Measurements from ENCODE around the gene SUDS3. TPM values are rescaled to one million over a fixed set of nuclear protein-coding genes. Genes with fewer than 3 reads are reported as not detected.

SUDS3 gene
- total and polyA plus RNA-seq, 2 donors (not counting 1 experiment from before 2014, with no cell fraction given): 12.1 to 53.9 TPM

- H2AFZ ChIP-seq (ENCODE audit: insufficient read depth, low read depth, low read length, poor library complexity, severe bottlenecking): peak within 1 kb of the TSS; percentile 93
- peak within 1 kb of the TSS; percentile 87 for H3K4me2 ChIP-seq (replicated peaks; ENCODE audit: low read depth, low read length, poor library complexity, severe bottlenecking)
- H3K9me3 Mint-ChIP-seq (ENCODE audit: insufficient read depth): no peaks in the 10 kb centered on the region
- ChIA-PET CTCF (interaction anchor here (0.6 to 7.8 kb wide), 7 partner anchors 13 to 251 kb away, joined by 3 to 221 read pairs (median 4); no protein-coding TSS in a partner anchor), POLR2A (interaction anchor here (0.5 to 1.6 kb wide), 14 partner anchors 15 to 387 kb away, joined by 3 to 14 read pairs (median 4); partner anchors contain the start of gene PEBP1)
- peak within 1 kb of the TSS; percentile 81 for H3K27ac Mint-ChIP-seq
- intact Hi-C loops (cut with micrococcal nuclease): loop anchor here (1.0 to 5.0 kb wide), 2 partner anchors 14 to 71 kb away; no protein-coding TSS in a partner anchor
- H3K27me3 ChIP-seq (replicated peaks in 1 of 4; ENCODE audit: control extremely low read depth in 1 of 4, control insufficient read depth in 3 of 4, insufficient read depth in 4 of 4, low read length in 3 of 4): no peaks in the 10 kb centered on the region
- peaks cover 75% of the 10 kb centered on the region for H3K79me2 ChIP-seq (ENCODE audit: control insufficient read depth, insufficient read depth, low read length)
- H3K27ac ChIP-seq (ENCODE audit: low read length in 2 of 2): peak within 1 kb of the TSS; percentile 77 to 79
- ATAC-seq (ENCODE audit: low read depth): peak; percentile 87
- no peak for TF ChIP-seq EZH2 (IDR thresholded peaks at IDR 0.05; ENCODE audit: borderline replicate concordance, insufficient read depth, low read depth, low read length, poor library complexity, severe bottlenecking)
- no peak for TF ChIP-seq CTCF (IDR thresholded peaks at IDR 0.05)
- peaks cover 48% of the 10 kb centered on the region for H3K4me1 Mint-ChIP-seq
- H3K36me3 ChIP-seq (replicated peaks in 1 of 2; ENCODE audit: control extremely low read depth in 1 of 2, control insufficient read depth in 1 of 2, extremely low read depth in 1 of 2, insufficient read depth in 2 of 2, low read length in 1 of 2): no peaks in the 10 kb centered on the region
- H3K4me3 Mint-ChIP-seq: peak within 1 kb of the TSS; percentile 84
- no peaks in the 10 kb centered on the region for H3K27me3 Mint-ChIP-seq
- no peaks in the 10 kb centered on the region for H3K9me3 ChIP-seq (ENCODE audit: control extremely low read depth in 1 of 3, control insufficient read depth in 2 of 3, insufficient read depth in 1 of 3, low read length in 2 of 3)
- under 1% methylated on average over 68 of the region's 75 CpGs for WGBS (ENCODE audit: insufficient coverage)
- H4K20me1 ChIP-seq (ENCODE audit: control insufficient read depth, insufficient read depth, low read length, poor library complexity, severe bottlenecking): peaks cover 26% of the 10 kb centered on the region
- H3K9ac ChIP-seq (ENCODE audit: low read length): peak within 1 kb of the TSS; percentile 91
- DNase-seq: peak; percentile 97
- H3K4me3 ChIP-seq (ENCODE audit: control extremely low read depth in 1 of 5, extremely low read depth in 1 of 5, insufficient read depth in 1 of 5, low read depth in 2 of 5, low read length in 4 of 5): peak within 1 kb of the TSS; percentile 89 to 96 (median 90)
- peaks cover 32 to 40% of the 10 kb centered on the region in 2 donors for H3K4me1 ChIP-seq (ENCODE audit: control insufficient read depth in 2 of 2, insufficient read depth in 2 of 2, low read length in 2 of 2)
Measured at GRCh38 chr12:118372541-118373495, 3.5 kb upstream of the SUDS3 start, which contains the start of gene TAOK3. TAOK3 (minus strand) TSS chr12:118372907; CDS start chr12:118255567, 117,340 bp downstream.
